ENCODE data around the gene PSMB8.
A peak's percentile ranks its signal among the peaks of the same experiment; 100 is the strongest.

The PSMB8 gene

DNA sequence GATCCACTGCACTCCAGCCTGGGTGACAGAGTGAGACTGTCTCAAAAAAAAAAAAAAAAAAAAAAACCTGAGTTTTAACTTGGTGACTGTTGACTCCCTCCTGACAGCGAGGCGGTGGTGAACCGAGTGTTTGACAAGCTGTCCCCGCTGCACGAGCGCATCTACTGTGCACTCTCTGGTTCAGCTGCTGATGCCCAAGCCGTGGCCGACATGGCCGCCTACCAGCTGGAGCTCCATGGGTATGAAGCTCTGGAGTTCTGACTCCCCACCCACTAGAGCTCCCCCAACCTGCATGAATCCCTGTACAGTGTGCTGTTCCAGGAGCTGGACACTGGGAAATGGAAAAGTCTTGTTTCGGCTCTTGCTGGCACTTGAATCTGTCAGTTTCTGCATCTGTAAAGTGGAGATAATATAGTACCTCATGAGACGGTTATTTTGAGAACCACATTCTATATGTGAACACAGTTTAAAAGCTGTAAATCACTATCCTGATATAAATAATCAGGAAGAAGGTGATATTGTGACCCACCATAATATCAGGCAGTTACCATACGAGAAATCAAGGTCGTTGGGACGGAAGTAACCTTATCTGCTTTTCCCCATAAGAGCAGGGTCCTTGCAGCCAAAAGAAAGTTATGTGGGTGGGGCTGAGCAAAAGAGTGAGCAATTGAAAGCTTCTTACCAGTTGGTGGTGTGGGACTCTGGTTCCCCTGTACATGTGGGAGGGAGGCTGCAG is 13.5 kb upstream of the PSMB8 start:
- no peak for DNase-seq (ENCODE audit: low read depth, low spot score)

DNA sequence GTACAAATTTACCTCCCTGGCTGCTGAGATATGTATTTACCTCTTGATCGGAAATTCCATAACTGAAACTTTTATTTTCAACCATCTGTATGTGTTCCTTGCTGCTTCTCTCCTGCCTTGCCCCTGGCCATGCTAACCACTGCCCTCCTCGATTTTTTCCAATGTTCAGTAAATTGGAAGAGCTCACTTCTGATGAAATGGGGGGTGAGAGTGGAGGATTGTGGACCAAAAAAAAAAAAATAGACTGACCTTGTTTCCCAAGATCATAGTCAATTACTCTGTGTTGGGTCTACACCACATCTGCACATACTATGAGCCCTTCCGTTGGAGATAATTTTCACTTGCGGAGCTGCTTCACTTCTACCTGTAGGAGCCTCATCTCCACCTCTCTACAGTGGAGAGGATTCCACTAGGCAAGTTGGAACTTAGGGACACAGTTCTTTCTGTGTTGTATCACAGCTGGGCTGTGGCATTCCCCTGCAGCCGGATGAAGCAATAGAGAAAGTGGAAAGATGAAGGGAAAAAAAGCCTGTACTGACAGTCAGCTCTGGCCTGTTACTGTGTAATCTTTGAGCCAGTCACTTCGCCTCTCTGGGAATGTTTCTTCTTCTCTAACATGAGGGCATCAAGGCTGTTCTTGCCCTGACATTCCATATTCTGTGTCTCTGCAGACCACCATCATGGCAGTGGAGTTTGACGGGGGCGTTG is 11.8 kb upstream of the PSMB8 start:
- DNase-seq (ENCODE audit: low read depth, low spot score), result no peak

GRCh38 chr6:32854376-32855178 is 10.7 kb upstream of the PSMB8 start:
- DNase-seq (ENCODE audit: low read depth, low spot score), result no peak

- DNase-seq (ENCODE audit: low read depth, low spot score), result peak; percentile 79
These were observed 9.9 kb upstream of the PSMB8 start, which contains the start of the genes PSMB9 and TAP1 for GRCh38 chr6:32853541-32854375. Gene PSMB9 (plus strand): TSS chr6:32854192. CDS start chr6:32854230, 38 bp downstream. Gene TAP1 (minus strand): TSS chr6:32853704. CDS start chr6:32853636, 68 bp downstream.

DNA sequence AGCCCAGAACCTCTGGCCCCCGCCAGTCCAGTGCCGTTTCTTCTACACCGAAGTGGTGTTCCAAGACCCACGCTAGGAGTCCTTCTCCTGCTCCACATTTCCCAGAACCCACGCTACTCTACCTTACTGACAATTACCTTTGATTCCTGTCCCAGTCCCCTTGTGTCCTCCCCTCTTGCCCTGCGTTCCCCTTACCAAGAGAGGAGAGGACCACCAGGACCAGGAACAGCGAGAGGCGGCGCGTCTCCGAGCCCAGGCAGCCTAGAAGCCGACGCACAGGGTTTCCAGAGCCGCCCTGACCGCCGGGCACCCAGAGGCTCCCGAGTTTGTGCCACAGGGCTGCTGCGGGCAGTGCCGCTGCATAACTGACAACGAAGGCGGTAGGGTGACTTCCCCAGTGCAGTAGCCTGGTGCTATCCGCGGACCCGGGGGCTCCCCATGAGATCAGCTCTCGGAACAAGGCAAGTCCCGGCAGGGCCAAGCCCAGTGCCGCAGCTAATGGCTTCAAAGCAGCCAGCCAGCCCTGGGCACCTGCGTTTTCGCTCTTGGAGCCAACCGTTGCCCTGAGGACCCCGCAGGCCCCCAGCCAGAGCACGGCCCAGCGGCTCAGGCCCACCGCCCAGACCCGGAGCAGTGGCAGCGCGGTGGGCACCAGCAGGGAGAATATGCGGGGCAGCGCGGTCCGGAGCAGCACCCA is 9.1 kb upstream of the PSMB8 start:
- DNase-seq (ENCODE audit: low read depth, low spot score), result peak; percentile 21

GRCh38 chr6:32852018-32852843 is 8.4 kb upstream of the PSMB8 start:
- DNase-seq (ENCODE audit: low read depth, low spot score), result no peak

DNA sequence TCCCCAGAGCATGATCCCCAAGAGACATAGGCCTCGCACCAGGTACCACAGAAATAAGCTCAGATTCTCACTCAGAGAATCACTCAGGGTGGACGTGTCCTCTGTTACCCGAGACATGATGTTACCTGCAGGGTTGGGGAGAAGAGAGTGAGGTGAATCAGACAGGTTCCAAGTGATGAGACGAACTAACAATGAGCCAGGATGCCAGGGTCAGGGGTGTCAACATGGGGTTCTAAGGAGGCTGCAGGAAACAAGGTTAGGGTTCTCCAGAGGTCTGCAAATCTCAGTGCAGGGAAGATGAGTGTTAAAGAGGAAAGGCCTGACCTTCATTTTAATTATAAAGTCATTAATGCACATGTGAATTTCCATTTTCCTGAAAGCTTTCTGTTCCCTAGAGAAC is 7.2 kb upstream of the PSMB8 start:
- DNase-seq (ENCODE audit: low read depth, low spot score), result no peak

- DNase-seq (ENCODE audit: low read depth, low spot score), result no peak
These were observed 5.3 kb upstream of the PSMB8 start for GRCh38 chr6:32849126-32849525.

- DNase-seq (ENCODE audit: low read depth, low spot score), result no peak
These were observed 3.9 kb upstream of the PSMB8 start for GRCh38 chr6:32847795-32848194.

- DNase-seq (ENCODE audit: low read depth, low spot score), result no peak
These were observed 3.2 kb upstream of the PSMB8 start for GRCh38 chr6:32847004-32847403.

GRCh38 chr6:32845384-32845884 is 1.6 kb upstream of the PSMB8 start:
- DNase-seq (ENCODE audit: low read depth, low spot score), result no peak

GRCh38 chr6:32844839-32845383 is 1.1 kb upstream of the PSMB8 start:
- DNase-seq (ENCODE audit: low read depth, low spot score), result no peak

GRCh38 chr6:32843331-32843978 is 392 bp downstream of the PSMB8 start:
- DNase-seq (ENCODE audit: low read depth, low spot score), result no peak

GRCh38 chr6:32842690-32843089 is 1.2 kb downstream of the PSMB8 start:
- DNase-seq (ENCODE audit: low read depth, low spot score), result no peak

DNA sequence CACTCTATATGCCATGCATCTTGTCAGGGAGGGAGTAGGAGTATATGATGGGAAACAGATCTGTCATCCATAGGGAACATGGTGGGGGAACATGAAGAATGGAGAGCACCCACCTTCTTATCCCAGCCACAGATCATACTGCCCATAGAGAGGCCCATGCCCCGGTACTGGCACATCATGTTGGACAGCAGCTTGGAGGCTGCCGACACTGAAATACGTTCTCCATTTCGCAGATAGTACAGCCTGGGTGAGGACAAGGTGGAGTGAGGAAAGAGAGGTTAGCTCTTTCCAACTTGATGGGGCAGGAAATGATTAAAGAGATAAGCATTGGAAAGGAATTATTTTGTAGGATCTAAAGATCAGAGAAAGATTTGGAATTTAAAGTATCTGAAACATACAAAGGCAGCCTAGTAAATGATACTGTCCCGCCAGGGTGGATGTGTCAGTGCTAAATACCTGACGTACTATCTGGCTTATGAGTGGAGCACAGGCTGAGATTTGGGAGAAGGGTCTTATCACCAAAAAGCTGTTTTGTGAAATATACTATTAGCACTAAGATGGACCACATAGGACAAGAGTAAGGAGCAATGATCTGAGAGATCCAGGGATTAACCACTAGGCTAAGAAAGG is 1.7 kb downstream of the PSMB8 start:
- DNase-seq (ENCODE audit: low read depth, low spot score), result no peak

DNA sequence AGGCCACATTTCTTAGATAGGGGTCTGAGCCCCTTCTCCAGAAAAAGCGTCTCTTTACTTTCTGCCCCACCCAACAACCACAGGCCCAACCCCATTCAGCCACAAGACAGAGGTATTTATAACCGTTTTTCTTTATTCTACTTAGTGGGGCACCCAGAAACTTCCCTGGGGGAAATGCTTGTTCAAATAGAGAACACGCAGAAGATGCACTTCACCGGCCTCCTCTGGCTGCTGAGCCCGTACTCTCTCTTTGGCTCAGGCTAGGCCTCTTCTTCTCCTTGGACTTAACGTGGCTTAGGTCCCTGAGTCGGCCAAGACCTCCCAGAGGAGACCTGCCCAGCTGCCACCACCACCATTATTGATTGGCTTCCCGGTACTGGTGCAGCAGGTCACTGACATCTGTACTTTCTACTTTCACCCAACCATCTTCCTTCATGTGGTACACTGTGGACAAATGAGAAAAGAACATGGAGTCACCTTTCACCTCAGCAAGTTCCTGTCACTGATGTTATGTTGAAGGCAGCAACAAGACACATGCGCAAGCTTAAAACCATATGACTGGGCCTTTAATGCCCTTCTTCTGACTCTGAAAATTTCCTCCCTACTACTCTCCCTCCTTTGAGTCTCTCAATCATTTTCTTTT is 3.1 kb downstream of the PSMB8 start:
- DNase-seq (ENCODE audit: low read depth, low spot score), result no peak

GRCh38 chr6:32839356-32839755 is 4.5 kb downstream of the PSMB8 start:
- DNase-seq (ENCODE audit: low read depth, low spot score), result no peak

All from brain pericyte (primary cell).